Measurements from ENCODE around the gene INSR.
"Not testable (repeated sequence)": the region's sequence is repeated elsewhere in the genome, so short reads cannot be mapped to it uniquely, and the experiment has no call there.

The INSR gene

DNA sequence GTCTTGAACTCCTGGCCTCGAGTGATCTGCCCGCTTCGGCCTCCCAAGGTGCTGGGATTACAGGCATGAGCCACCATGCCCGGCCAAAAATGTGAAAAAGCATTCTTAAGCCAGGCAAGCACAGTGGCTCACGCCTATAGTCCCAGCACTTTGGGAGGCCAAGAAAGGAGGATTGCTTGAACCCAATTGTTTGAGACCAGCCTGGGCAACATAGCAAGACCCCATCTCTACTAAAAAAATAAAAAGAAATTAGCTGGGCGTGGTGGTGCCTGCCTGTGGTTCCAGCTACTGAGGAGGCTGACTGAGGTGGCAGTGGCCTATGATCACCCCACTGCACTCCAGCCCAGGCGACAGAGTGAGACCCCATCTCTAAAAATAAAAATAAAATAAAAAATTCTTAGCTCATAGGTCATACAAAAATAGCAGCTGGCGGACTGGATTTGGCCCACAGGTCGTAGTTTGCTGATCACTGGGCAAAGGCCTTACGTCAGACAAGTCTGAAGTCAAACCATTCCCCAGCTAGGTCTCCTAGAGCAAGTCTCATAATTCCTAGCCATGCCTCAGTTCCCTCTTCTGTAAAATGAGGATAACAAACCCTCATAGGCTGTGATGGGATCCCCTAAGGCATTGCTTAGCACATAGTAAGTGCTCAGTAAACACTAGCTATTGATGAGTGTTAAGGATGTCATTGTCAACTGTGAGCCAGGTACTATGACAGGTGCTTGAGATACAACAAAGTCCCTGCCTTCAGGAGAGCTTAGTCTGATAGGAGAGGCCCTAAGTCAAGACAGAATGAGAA is 36.0 kb downstream of the INSR start:
- no peak for DNase-seq (ENCODE audit: low read depth)

- DNase-seq (ENCODE audit: low read depth): no peak
Measured at GRCh38 chr19:7257148-7258040, 36.8 kb downstream of the INSR start.

GRCh38 chr19:7255631-7256030 is 38.6 kb downstream of the INSR start:
- no peak for DNase-seq (ENCODE audit: low read depth)

- no peak for DNase-seq (ENCODE audit: low read depth)
Measured at GRCh38 chr19:7255119-7255518, 39.1 kb downstream of the INSR start.

DNA sequence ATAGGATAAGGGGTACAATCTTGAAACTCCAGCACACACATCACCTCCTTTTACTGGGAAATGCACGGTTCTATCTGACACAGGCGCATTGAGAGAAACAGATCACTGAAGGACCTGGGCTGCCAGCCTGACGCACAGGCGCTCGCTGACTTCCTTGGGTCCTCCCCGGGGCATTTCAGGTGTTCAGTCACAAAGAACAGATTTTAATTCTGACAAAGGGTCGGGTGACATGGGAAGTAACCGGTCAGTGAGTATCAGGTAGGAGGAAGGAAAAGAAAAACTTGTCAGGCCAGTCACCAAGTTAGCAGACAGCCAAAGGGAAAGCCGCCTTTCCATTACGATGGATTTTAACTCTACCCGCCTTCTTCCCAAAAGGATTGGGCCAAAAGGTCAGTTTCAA is 39.6 kb downstream of the INSR start:
- DNase-seq (ENCODE audit: low read depth): no peak

DNA sequence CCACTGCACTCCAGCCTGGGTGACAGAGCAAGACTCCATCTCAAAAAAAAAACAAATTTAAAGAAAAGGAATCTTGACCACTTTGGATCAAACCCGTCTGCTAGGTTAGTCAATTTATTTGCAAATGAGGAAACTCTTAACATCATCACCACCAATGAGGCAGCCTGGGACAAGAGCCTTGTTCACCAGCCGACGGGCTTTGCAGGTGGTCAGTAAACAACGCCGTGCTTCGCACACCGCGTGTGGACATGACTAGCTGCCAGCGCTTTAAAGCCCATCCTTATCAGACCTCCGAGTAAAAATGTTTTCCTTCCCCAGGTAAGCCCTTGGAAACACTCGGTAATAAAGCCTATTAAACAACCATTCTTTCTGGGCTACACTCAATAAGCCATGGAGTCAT is 41.9 kb downstream of the INSR start:
- DNase-seq (ENCODE audit: low read depth): no peak

- DNase-seq (ENCODE audit: low read depth): no peak
Measured at GRCh38 chr19:7251494-7251893, 42.7 kb downstream of the INSR start.

- no peak for DNase-seq (ENCODE audit: low read depth)
Measured at GRCh38 chr19:7250951-7251350, 43.3 kb downstream of the INSR start.

- DNase-seq (ENCODE audit: low read depth): no peak
Measured at GRCh38 chr19:7250057-7250596, 44.1 kb downstream of the INSR start.

DNA sequence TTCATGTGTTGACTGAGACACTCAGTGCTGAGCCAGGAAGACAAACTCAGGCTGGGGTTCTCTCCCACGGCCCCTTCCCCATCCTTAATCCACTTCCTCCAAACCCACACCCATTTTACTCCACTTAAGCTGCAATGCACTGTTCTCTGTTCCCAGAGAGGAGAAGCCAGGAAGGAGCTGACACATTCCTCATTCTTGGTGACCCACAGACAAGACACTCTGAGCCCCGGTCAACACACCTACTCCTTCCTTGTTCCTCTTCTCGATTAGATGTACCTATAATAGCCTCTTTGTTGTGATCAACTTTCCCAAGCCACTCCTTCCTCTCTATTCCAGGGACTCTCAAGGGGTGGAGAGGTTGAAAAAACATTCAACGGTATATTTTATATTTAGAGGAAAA is 47.1 kb downstream of the INSR start:
- no peak for DNase-seq (ENCODE audit: low read depth)

DNA sequence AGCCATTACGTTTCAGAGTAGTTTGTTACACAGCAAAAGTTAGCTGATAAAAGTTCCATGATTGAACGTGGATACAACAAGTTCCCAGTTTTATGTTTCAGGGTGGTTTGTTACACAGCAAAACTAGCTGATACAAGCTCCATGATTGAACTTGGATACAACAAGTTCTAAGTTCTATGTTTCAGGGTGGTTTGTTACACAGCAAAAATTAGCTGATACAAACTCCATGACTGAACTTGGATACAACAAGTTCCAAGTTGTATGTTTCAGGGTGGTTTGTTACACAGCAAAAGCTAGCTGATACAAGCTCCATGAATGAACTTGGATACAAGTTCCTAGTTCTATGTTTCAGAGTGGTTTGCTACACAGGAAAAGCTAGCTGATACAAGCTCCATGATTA is 47.6 kb downstream of the INSR start:
- no peak for DNase-seq (ENCODE audit: low read depth)

GRCh38 chr19:7242601-7243258 is 51.5 kb downstream of the INSR start:
- no peak for DNase-seq (ENCODE audit: low read depth)

- DNase-seq (ENCODE audit: low read depth): no peak
Measured at GRCh38 chr19:7238051-7238450, 56.2 kb downstream of the INSR start.

- DNase-seq (ENCODE audit: low read depth): no peak
Measured at GRCh38 chr19:7236153-7236552, 58.1 kb downstream of the INSR start.

- DNase-seq (ENCODE audit: low read depth): no peak
Measured at GRCh38 chr19:7230826-7231225, 63.4 kb downstream of the INSR start.

- DNase-seq (ENCODE audit: low read depth): no peak
Measured at GRCh38 chr19:7229735-7230134, 64.5 kb downstream of the INSR start.

- no peak for DNase-seq (ENCODE audit: low read depth)
Measured at GRCh38 chr19:7228935-7229541, 65.2 kb downstream of the INSR start.

DNA sequence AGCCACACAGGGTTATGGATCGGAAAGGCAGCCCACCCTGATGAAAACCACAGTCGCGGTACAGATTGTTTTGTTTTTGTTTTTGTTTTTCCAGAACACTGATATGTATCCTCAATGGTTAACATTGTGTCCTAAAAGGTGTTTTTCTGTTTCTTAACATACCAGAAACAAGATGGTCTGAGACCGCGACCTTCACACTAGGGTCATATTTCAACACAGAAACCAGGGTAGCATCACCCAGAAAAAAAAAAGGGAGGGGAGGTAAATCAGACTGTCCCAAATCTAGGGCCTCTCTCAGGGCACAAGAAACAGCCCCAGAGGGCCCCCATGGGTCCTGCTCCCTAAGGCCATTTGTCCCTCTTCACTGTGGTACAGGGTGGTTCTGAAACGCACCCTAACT is 66.5 kb downstream of the INSR start:
- no peak for DNase-seq (ENCODE audit: low read depth)

GRCh38 chr19:7227149-7227548 is 67.1 kb downstream of the INSR start:
- DNase-seq (ENCODE audit: low read depth): not testable (repeated sequence)

DNA sequence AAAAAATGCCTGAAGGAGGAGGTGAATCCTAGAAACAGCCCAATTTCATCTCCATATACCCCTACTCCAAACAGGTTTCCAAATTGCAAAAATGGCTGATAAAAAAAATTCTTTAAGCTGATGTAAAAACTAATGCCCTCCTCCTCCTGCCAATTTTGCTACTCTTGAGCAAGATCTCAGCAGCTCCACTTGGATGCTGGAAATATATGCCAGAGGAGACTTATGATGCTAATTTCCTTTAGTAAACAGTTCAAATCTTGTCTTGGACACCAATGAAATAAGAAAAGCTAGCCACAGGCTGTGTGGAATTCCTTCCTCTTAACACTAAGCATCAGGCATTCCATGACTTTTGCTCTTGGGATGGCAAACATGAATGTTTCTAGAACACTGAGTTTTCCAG is 67.5 kb downstream of the INSR start:
- DNase-seq (ENCODE audit: low read depth): no peak

DNA sequence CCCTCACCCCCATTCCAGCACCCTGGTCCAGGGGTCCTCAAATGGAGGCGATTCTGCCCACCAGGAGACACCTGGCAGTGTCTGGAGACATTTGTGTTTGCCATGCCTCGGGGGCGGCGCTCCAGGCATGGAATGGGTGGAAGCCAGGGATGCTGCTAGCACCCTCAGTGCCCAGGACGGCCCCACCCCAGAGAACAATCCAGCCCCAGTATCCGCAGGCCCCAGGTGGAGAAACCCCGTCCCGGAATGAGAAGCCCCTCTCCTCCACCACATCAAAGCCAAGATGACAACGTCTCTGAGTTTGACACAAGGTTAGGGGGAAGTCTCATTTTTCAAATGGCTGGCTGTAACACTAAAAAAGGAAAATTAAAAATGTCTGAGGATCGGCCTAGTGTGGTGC is 68.5 kb downstream of the INSR start:
- DNase-seq (ENCODE audit: low read depth): no peak

- DNase-seq (ENCODE audit: low read depth): no peak
Measured at GRCh38 chr19:7224995-7225394, 69.2 kb downstream of the INSR start.

Measured in activated gamma-delta T cell treated with anti-CD3 and anti-CD28 coated beads, Interleukin-2, amount 50 U/mL, for 16 hours (primary cell).